NOMO-1 (cell line): Measurements from ENCODE around the gene KLHL21.
"Not testable (repeated sequence)": the region's sequence is repeated elsewhere in the genome, so short reads cannot be mapped to it uniquely, and the experiment has no call there.

Source experiments
- DNase-seq, 2 experiments: peaks; one replicate each; lab custom pipeline; 2025; ENCODE audit not compliant: unreplicated experiment in 2 of 2; lab: John Stamatoyannopoulos, UW

KLHL21 gene, protein sequence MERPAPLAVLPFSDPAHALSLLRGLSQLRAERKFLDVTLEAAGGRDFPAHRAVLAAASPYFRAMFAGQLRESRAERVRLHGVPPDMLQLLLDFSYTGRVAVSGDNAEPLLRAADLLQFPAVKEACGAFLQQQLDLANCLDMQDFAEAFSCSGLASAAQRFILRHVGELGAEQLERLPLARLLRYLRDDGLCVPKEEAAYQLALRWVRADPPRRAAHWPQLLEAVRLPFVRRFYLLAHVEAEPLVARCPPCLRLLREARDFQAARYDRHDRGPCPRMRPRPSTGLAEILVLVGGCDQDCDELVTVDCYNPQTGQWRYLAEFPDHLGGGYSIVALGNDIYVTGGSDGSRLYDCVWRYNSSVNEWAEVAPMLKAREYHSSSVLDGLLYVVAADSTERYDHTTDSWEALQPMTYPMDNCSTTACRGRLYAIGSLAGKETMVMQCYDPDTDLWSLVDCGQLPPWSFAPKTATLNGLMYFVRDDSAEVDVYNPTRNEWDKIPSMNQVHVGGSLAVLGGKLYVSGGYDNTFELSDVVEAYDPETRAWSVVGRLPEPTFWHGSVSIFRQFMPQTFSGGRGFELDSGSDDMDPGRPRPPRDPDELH

DNA sequence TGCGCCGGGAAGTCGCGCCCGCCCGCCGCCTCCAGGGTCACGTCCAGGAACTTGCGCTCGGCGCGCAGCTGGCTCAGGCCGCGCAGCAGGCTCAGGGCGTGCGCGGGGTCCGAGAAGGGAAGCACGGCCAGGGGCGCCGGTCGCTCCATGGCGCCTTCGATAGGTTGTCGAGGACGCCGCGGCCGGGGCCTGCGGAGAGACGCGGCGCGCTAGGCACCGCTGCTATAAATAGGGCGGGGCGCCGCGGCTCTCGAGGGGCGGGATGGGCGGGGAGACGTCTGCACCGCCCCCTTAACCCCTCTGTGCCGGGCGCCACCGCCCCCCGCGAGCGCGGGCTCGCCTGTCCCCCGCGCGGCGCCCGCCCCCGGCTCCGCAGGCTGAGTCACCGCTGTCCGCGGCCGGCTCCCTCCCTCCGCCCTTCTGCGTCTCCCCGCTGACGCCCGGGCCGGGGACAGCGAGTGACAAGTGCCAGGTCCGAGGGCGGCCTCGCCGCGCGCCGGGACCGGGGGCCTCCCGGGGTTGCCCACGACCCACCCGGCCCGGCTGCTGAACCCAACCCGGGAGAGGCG lies at the start of gene KLHL21:
Gene KLHL21, minus strand, starts transcription at position 201 of the 569 bp plus-strand sequence. Its CDS starts 52 bp downstream, at position 149.
- DNase-seq: peak; percentile 82 to 93

DNA sequence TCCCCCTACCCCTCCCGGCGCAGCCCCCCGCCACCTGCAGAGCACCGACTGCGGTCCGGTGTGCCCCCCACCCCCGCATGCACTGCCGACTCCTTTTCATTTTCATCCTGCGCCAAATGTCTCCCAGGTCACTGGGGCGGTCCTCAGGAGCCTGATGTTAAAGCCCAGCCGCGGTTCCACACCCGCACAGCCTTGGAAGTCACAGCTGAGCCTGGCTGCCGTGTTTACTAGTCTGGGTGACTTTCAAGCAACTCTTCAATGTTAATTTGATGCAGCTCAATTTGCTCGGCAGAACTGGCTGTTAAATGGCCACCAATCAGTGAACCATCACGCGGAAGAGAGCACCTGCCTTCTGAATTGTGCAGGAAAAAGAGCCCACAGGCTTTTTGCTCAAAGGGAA lies 49.2 kb upstream of the KLHL21 start:
- DNase-seq: no peak

DNA sequence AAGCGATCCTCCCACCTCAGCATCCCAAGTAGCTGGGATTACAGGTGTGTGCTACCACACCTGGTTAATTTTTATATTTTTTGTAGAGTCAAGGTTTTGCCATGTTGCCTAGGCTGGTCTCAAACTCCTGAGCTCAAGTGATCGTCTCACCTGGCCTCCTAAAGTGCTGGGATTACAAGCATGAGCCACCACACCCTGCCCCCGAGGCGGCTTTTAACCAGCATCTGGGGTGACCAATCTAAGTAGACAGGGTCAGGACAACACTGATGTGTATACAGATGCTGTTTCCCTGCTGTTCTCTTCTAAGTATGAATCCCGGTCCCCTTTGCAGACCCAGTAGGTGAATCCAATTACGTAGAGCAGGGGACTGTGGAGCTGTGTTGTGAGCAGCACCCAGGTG lies 45.9 kb upstream of the KLHL21 start:
- no peak for DNase-seq

DNA sequence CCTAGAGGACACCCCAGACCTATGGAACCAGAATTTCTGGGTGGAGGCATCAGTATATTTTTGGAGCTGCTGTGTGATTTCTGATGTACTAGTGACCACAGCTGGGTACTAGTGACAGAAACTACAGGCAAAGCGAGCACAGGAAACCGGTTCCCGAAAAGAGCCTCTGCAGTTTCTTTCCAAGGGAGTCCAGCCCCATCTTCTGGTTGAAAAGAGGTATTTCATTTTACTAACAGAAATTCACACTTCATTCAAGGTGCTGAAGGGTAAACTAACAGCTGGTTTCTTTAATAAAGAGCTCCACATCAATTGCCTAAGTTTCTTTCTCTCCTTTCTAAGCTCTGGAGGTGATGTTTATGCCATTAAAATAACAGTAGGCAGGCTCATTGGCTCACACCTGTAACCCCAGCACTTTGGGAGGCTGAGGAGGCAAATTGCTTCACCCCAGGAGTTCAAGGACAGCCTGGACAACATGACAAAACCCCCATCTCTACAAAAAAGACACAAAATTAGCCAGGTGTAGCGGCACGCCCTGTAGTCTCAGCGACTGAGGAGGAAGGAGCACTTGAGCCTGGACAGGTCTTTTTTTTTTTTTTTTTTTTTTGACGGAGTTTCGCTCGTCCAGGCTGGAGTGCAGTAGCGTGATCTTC lies 44.0 kb upstream of the KLHL21 start:
- peak in 1 of 2 experiments; percentile 57 for DNase-seq

DNA sequence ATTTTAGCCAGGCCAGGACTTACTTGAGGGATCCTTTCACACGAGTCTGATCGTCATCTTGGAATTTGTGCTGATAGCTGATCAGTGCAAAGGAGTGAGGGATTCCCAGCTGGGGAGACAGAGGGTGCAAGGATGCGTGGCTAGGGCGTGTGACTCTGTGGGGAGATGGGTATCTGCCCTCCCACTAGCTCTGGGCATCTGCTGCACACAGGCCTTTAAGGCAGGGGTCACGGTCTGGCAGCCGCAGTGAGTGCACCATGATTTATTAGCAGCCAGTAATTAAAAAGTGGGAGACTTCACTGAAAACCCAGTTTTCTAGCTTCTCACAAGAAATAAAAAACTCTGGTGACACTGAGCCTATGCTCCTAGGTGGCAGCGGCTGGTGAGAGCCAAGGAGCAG lies 42.3 kb upstream of the KLHL21 start:
- DNase-seq: no peak

DNA sequence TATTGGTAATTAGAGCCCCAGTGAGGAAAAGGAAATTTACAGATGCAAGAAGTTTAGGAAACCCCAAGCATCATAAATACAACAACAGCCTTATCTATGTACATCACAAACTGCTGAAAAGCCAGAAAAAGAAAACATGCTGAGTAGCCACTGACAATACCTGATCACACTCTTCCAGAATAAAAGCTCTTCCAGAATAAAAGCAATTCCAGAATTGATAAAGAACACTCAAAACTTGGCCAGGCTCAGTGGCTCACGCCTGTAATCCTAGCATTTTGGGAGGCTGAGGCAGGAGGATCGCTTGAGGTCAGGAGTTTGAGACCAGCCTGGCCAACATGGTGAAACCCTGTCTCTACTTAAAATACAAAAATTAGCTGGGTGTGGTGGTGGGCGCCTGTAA lies 38.2 kb upstream of the KLHL21 start:
- not testable (repeated sequence) for DNase-seq

DNA sequence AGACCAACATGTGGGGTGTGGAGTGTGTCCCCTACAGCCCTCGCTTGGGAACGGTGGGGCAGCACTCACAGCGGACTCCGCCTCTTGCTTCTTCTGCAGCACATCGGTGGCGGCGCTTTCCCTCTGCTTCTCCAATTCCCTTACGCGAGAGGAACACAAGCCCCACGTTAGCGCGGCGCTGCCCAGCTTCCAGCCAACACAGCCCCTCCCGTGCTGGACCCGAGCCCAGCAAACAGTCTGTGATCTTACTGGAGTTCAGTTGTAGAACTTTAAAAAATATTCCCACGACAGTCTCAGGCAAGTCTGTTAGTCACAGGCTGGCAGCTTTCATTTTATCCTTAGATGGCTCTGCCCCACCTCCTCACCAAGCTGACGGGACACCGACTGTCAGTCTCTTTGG lies 35.6 kb upstream of the KLHL21 start:
- no peak for DNase-seq

DNA sequence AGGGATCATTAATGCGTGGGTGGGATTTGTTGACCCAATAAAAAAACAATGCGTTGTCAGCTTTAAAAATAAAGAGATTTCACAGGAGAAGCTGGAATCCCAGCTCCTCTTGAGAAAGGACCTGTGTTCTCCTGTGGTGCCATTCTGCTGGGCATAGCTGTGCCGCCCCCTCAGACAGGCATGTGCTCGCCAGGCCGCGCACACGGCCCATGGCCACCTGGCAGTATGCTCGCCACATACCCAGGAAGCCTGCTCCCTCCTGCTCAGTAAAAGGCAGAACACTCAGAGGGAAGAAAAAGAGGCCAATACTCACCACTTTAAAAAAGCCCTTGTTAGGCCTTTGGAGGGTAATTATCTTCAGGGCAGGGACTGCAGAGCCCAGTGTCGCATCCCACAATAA lies 35.1 kb upstream of the KLHL21 start:
- DNase-seq: no peak

DNA sequence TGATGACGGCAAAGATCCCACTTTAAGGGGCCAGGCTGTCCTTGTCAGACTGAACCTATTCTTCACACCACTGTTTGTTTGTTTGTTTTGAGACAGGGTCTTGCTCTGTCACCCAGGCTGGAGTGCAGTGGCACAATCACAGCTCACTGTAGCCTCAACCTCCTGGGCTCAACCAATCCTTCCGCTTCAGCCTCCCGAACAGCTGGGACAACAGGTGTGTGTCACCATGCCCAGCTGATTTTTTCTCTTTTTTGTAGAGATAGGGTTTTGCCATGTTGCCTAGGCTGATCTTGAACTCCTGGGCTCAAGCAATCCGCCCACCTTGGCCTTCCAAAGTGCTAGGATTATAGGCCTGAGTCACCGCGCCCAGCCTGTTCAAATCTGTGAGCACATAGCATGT lies 34.1 kb upstream of the KLHL21 start:
- not testable (repeated sequence) for DNase-seq

DNA sequence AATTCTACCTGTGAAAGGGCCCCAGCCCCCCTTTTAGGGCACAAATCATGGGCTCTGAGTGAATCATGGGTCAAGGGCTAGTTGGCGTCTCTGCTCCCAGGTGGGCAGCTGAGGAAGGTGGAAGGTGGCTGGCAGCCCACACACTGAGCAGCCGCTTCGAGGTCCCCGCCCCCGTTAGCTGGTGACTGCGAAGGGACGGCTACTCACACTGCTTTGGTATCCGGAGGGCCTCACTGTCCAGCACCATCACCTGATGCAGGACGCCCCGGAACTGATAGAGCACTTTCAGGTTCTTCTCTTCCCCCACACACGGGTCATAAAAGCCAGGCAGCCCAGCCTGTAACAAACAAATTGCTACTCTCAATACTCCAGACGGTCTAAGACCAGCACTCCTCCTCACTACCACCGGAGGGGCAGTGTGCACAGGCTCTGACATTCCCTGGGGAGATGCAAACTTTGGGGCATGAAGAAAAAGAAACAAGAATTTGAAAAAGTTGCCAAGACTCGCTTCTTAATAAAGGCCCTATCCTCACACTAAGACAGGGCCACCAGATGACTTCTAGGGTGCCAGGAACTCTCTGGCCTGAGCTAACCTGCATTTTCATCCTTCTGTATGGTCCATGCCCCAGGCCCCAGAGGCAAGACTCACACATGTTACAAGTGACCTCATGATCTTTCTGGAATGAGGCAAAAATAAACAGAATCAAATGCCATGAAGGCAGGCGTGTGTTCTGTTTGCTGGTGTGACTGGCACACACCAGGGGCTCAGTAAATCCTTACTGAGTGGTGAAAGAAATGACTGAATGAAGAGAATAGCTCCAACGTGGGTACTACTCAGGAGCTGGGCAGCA lies 33.5 kb upstream of the KLHL21 start:
- DNase-seq: no peak

DNA sequence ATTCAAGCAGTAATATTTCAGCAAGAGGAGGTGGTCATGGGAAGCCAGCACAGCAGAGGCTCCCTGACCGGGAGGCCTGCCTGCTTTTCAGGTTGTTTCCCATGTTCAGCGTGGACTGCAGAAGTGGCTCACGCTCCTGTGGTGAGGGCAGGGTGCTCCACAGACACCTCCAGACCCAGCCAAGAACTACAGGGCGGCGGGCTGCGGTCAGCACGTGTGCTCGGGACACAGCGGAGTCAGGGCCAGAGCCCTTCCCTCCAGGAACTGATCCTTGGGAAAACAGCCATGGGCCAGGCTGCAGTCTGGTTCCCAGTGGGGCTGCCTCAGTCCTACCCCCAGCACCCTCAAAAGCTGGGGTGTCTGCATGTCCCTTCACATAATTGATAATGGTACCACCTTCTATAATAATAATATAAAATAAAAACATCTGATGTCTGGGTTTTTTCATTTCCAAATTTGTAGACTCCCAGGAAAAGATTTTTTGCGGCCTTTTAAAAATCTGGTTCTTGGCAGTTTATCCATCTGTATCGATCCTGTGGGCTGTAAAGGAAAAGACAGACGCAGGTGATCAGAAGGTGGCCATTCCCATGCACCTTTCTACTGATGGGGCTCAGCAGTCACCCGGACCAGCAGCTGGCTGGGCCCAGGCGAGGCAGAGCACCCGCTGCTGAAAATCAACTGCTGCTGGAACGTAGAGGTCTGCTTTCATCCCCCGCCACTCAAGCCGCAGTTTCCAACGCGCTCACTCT lies 32.7 kb upstream of the KLHL21 start:
- no peak for DNase-seq

DNA sequence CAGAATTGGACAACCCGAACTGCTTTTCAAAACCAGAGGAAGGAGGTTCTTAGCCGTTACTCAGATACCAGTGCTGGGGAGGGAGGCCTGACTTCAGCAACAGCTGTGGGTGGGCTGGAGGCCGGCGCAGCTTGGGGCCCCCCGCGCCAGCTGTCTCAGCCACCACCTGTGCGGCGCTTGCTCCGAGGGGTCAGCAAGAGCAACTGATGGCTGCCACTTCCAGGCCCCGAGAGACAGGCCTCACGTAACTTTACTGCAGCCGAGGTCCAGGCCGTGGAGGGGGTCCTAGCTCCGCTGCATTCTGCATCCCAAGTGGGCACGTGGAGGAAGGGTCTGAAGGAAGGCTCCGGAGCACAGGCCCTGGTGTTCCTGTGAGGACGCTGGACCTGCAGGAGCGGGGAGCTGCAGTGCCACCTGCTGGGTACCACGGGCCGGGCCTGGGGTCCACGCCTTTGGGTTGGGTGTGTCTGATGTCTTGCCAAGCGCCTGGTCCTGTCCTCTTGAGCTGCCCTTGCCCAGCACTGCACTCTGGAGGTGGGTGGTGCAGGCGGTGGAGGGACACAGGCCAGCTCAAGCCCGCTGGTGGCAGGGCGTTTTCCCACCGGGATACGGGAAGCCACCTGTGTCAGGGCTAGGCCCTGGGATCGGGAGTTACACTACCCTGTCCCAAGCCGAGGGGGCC lies 31.8 kb upstream of the KLHL21 start:
- DNase-seq: no peak

DNA sequence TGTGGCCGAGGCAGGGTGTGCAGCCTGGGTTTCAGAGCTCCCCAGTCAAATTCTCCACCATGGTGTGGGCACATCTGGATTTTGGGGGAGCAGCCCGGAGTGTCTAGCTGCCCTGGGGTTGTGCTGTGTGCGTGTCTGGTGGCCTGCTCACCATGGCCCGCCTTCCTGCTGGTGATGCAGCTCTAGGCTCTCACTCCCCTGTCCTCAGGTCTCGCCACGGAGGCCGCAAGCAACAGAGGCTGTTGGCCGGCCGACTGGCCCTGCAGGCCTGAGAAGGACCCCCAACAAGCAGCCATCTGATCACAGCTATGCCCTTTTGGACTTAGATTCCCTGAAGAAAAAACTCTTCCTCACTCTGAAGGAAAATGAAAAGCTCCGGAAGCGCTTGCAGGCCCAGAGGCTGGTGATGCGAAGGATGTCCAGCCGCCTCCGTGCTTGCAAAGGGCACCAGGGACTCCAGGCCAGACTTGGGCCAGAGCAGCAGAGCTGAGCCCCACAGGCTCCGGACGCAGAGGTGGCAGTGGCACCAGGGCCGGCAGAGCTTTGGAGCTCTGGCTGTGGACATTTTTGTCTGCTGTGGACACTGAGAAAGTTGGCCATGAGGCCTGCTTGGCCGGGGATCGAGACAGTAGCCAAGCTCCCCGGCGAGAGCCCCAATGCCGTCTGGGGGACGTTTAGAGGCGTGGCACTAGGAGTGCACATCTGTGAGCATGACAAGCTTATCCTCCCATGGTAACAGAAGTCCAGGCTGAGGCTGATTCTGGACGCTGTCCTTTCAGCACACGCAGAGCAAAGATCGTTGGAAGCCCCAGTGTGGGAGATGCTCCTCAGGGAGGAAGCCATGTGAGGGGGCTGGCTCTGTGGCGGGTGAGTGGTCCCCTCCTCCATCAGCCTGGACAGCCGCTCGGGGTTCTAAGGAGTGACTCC lies 30.2 kb upstream of the KLHL21 start:
- DNase-seq: no peak

DNA sequence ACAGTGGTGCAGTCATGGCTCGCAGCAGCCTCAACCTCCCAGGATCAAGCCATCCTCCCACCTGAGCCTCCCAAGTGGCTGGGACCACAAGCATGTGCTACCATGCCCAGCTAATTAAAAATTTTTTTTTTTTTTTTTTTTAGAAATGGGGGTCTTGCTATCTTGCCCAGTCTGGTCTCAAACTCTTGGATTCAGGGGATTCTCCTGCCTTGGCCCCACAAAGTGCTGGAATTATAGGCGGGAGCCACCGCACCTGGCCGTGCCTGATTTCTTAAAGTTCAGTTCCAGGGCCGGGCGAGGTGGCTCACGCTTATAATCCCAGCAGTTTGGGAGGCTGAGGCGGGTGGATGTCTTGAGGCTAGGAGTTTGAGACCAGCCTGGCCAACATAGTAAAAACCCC lies 28.4 kb upstream of the KLHL21 start:
- no peak for DNase-seq

DNA sequence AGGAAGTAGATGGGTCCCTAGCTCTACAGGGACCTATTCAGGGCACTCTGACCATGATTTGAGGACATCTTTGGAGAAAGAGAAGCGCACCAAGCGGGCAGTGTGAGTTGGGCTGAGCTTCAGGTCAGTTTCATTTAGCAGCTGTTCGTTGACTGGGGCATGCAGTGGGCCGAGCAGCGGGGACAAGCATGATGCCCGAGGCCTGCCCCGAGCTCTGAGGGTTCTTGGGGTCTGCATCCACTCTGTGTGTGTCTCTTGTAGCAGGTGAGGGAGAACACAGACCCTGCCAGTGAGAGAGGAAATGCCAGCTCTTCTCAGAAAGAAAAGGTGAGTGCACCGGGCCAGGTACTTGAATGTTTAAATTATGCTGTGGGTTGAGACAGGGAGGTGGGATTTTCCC lies 27.4 kb upstream of the KLHL21 start:
- no peak for DNase-seq

DNA sequence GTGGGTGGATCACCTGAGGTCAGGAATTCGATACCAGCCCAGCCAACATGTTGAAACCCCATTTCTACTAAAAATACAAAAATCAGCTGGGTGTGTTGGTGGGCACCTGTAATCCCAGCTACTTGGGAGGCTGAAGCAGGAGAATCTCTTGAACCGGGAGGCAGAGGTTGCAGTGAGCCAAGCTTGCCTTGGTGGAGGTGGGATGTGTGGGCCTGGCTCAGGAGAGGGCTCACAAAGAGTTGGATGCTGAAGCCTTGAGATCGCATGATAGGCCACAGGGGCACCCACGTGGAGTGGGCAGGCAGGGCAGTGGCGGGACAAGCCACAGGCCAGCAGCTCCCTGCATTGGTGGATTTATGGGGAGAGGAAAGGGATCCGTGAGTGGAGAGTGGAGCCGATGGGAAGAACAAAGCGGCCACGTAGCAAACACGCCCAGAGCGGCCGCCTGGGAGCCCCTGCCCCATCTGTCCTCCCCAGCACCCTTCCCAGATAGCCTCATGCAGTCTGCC lies 26.4 kb upstream of the KLHL21 start:
- DNase-seq: no peak

DNA sequence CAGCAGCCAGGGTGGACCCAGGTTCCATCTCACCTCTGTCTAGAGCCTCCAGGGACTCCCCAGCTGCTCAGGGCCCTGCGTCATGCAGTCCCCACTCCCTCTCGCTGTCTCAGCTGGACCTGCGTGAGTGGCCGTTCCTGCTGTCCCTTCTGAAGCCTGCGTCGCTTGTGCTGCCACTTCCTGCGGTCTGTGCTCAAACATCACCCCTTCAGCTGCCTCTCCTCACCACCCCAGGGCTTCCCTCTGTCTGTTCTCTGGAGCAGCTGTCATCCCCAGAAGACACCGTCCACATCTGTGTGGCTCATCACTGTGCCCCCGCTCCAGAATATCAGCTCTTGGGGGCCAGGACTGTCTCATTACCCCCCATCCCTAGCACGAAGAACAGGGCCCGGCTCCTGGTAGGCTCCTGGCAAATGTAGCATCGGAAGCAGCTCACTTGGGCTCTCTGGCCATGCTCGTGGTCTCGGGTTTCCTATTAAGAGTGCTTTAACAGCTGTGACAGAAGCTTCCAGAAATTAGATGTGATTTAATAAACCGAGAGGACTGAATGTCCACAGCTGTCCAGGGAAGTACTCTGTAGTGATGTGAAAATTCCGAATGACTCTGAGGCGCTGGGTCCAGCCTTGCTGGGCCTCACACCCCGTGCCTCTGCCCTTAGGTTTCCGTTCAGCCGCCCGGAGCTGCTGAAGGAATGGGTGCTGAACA lies 25.3 kb upstream of the KLHL21 start:
- no peak for DNase-seq

DNA sequence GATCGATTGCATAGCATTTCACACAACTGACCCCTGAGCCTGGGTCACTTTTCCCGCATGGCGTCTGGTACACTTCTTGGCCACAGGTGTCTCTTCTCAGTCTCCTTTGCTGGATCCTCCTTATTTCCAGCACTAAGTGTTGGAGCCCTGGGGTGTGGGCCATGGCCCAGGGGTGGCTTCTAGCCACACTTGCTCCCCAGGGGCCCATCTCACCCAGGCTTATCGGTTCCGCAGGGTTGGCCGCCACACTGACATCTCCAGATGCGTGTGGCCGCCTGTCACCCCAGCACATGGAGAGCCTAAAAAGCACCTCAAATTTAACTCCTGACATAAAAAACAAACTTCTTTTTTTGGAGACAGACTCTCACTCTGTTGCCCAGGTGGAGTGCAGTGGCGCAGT lies 24.4 kb upstream of the KLHL21 start:
- DNase-seq: no peak
